Medulla oblongata (tissue), 1 donor: ENCODE results near the gene ARVCF.
A peak's percentile ranks its signal among the peaks of the same experiment; 100 is the strongest.

Experiments
- DNase-seq: peaks from one replicate; pipeline ENCODE4 v3.0.0-alpha.2; 2015; ENCODE audit errors: extremely low spot score

ARVCF gene

GRCh38 chr22:19961868-19962245 is 54.8 kb downstream of the ARVCF start:
- DNase-seq, result no peak

- DNase-seq, result no peak
These were observed 55.4 kb downstream of the ARVCF start for GRCh38 chr22:19961201-19961580.

GRCh38 chr22:19960491-19961200 is 56.0 kb downstream of the ARVCF start:
- DNase-seq, result no peak

- no peak for DNase-seq
These were observed 56.8 kb downstream of the ARVCF start for GRCh38 chr22:19959587-19960490.

GRCh38 chr22:19959043-19959586 is 57.5 kb downstream of the ARVCF start:
- no peak for DNase-seq

- no peak for DNase-seq
These were observed 58.3 kb downstream of the ARVCF start for GRCh38 chr22:19958083-19959042.

GRCh38 chr22:19957445-19957844 is 59.2 kb downstream of the ARVCF start:
- DNase-seq, result no peak

- no peak for DNase-seq
These were observed 61.1 kb downstream of the ARVCF start for GRCh38 chr22:19955241-19956128.

GRCh38 chr22:19951346-19951745 is 65.3 kb downstream of the ARVCF start:
- DNase-seq, result no peak

GRCh38 chr22:19948057-19948760 is 68.4 kb downstream of the ARVCF start:
- DNase-seq, result no peak

- DNase-seq, result peak; percentile 38
These were observed 73.3 kb downstream of the ARVCF start for GRCh38 chr22:19943082-19944026.

GRCh38 chr22:19942157-19943081 is 74.2 kb downstream of the ARVCF start:
- peak; percentile 70 for DNase-seq

- peak; percentile 46 for DNase-seq
These were observed 75.1 kb downstream of the ARVCF start, which contains the start of the genes COMT and TXNRD2 for GRCh38 chr22:19941365-19942082. COMT (plus strand) TSS chr22:19941772; CDS start chr22:19962527, 20,755 bp downstream. TXNRD2 (minus strand) TSS chr22:19941818; CDS start chr22:19941803, 15 bp downstream.

GRCh38 chr22:19940536-19941364 is 75.9 kb downstream of the ARVCF start:
- no peak for DNase-seq

GRCh38 chr22:19937616-19938473 is 78.8 kb downstream of the ARVCF start:
- DNase-seq, result no peak
